HCT116 (cell line): ENCODE results near the gene SRCIN1. TPM values are rescaled to one million over a fixed set of nuclear protein-coding genes. Genes with fewer than 3 reads are reported as not detected.

Experiments used
- ATAC-seq: fragments of 200-7000 bp; cut with Tn5 transposase; 2 replicates; pipeline ENCODE4 v1.9.1; 2020; ENCODE audit warnings: mild to moderate bottlenecking, moderate library complexity
- BruUV-seq: library from RNA; stranded (reverse); fragments of 400-500 nt; replicated peaks from 2 replicates; lab custom pipeline; 2021; lab: Mats Ljungman, UMichigan
- CTCF ChIA-PET: fragments of 300-600 bp; sonication (Branson Sonifier 250); formaldehyde crosslinking; loops from one replicate; lab custom pipeline; 2021; ENCODE audit warnings: antibody characterized with exemption; lab: Charles Lee
- POLR2A ChIA-PET: fragments of 300-600, 350-600 bp; sonication (Branson Sonifier 250); formaldehyde crosslinking; loops from one replicate; lab custom pipeline; 2021; ENCODE audit warnings: antibody characterized with exemption; lab: Charles Lee
- RAD21 ChIA-PET, 2 experiments: fragments of 300-600 bp; sonication (Branson Sonifier 250); formaldehyde crosslinking; loops; one replicate each; lab custom pipeline; 2023; ENCODE audit warnings: low total read pairs in 2 of 2; ENCODE audit not compliant: uncharacterized antibody in 2 of 2, unreplicated experiment in 2 of 2, low non-redundant PET in 1 of 2; lab: Charles Lee
- DNase-seq: peaks from one replicate; pipeline ENCODE4 v3.0.0-alpha.2; 2010; ENCODE audit warnings: low read depth, low spot score
- H2AFZ ChIP-seq: fragments of 200-600 bp; shearing (Covaris generic), sonication (generic); 2 replicates; pipeline ENCODE4 v1.6.1; 2017; ENCODE audit warnings: low read depth, mixed run types, mixed read lengths, antibody characterized with exemption, low read length; ENCODE audit not compliant: poor library complexity, severe bottlenecking
- H3K27ac ChIP-seq: 2 replicates; pipeline ENCODE4 v1.5.1; 2012; ENCODE audit warnings: low read depth, low read length
- H3K27me3 ChIP-seq: fragments of 200-600 bp; sonication (generic); 2 replicates; pipeline ENCODE4 v1.6.1; 2016; ENCODE audit warnings: mixed run types, low read length, mixed read lengths; ENCODE audit not compliant: insufficient read depth
- H3K36me3 ChIP-seq, 2 experiments: fragments of 200-500 bp in 1 of 2; fragments of 200-600 bp in 1 of 2; sonication (Bioruptor generic) in 1 of 2; sonication (generic) in 1 of 2; 2 replicates each; pipeline versions ENCODE4 v1.5.1 to v1.6.1; 2014 to 2016; ENCODE audit warnings: low read length in 2 of 2, inconsistent platforms in 1 of 2, mixed read lengths in 1 of 2, mixed run types in 1 of 2; ENCODE audit not compliant: insufficient read depth in 2 of 2, control insufficient read depth in 1 of 2
- H3K4me1 ChIP-seq, 2 experiments: fragments of 200-600 bp in 1 of 2; sonication (generic) in 1 of 2; 2 replicates each; pipeline versions ENCODE4 v1.5.1 to v1.6.1; 2012 to 2017; ENCODE audit warnings: low read length in 2 of 2, inconsistent platforms in 1 of 2, mild to moderate bottlenecking in 1 of 2, mixed read lengths in 1 of 2, mixed run types in 1 of 2, moderate library complexity in 1 of 2; ENCODE audit not compliant: insufficient read depth in 2 of 2, control insufficient read depth in 1 of 2
- H3K4me2 ChIP-seq: fragments of 200-600 bp; sonication (generic); 2 replicates; pipeline ENCODE4 v1.6.1; 2017; ENCODE audit warnings: mixed run types, low read length, mixed read lengths
- H3K4me3 ChIP-seq, 2 experiments: fragments of 200-600 bp in 1 of 2; sonication (generic) in 1 of 2; replicated peaks in 1 of 2; 2 replicates each; pipeline ENCODE4 v1.5.1; 2011 to 2016; ENCODE audit warnings: low read length in 2 of 2, control low read depth in 1 of 2, low read depth in 1 of 2, mild to moderate bottlenecking in 1 of 2, mixed read lengths in 1 of 2, mixed run types in 1 of 2
- H3K79me2 ChIP-seq: fragments of 200-600 bp; sonication (generic); 2 replicates; pipeline ENCODE4 v1.6.1; 2017; ENCODE audit warnings: mild to moderate bottlenecking, mixed run types, low read length, moderate library complexity, mixed read lengths; ENCODE audit not compliant: insufficient read depth
- H3K9ac ChIP-seq: fragments of 200-600 bp; sonication (generic); 2 replicates; pipeline ENCODE4 v1.6.1; 2016; ENCODE audit warnings: low read length, mixed read lengths
- H3K9me2 ChIP-seq: fragments of 200-600 bp; sonication (generic), shearing (Covaris generic); 2 replicates; pipeline ENCODE4 v1.6.1; 2017; ENCODE audit warnings: mixed run types, mild to moderate bottlenecking, moderate library complexity; ENCODE audit not compliant: insufficient read depth
- H3K9me3 ChIP-seq, 2 experiments: fragments of 200-500 bp in 1 of 2; fragments of 200-600 bp in 1 of 2; sonication (Bioruptor generic) in 1 of 2; sonication (generic) in 1 of 2; 2 replicates each; pipeline ENCODE4 v1.6.1; 2014 to 2017; ENCODE audit warnings: low read length in 2 of 2, mixed read lengths in 2 of 2, inconsistent platforms in 1 of 2, low read depth in 1 of 2, mild to moderate bottlenecking in 1 of 2, mixed run types in 1 of 2, moderate library complexity in 1 of 2; ENCODE audit not compliant: control insufficient read depth in 1 of 2, insufficient read depth in 1 of 2
- H4K20me1 ChIP-seq: fragments of 200-600 bp; sonication (generic), shearing (Covaris generic); 2 replicates; pipeline ENCODE4 v1.6.1; 2017; ENCODE audit warnings: mixed run types, mild to moderate bottlenecking, moderate library complexity; ENCODE audit not compliant: insufficient read depth
- CBX3 ChIP-seq: IDR thresholded peaks from 2 replicates; pipeline ENCODE4 v1.6.1; 2012; ENCODE audit warnings: low read depth
- CTCF ChIP-seq, 3 experiments: fragments of 200-600 bp in 1 of 3; sonication (generic) in 1 of 3; IDR thresholded peaks in 2 of 3; conservative IDR thresholded peaks in 1 of 3; 2 replicates each; pipeline ENCODE4 v1.5.1; 2012 to 2017; ENCODE audit warnings: low read depth in 2 of 3, low read length in 2 of 3, antibody characterized with exemption in 1 of 3, borderline replicate concordance in 1 of 3, control low read depth in 1 of 3, mild to moderate bottlenecking in 1 of 3, mixed read lengths in 1 of 3, mixed run types in 1 of 3, moderate library complexity in 1 of 3; ENCODE audit not compliant: insufficient read depth in 1 of 3
- EGR1 ChIP-seq: IDR thresholded peaks from 2 replicates; pipeline ENCODE4 v1.6.1; 2012; ENCODE audit warnings: low read depth
- ELF1 ChIP-seq: IDR thresholded peaks from 2 replicates; pipeline ENCODE4 v1.6.1; 2012; ENCODE audit warnings: low read depth, borderline replicate concordance
- EZH2 ChIP-seq: fragments of 200-600 bp; sonication (generic); IDR thresholded peaks from 2 replicates; pipeline ENCODE4 v1.6.1; 2017; ENCODE audit warnings: antibody characterized with exemption, mixed run types
- EZH2phosphoT487 ChIP-seq: fragments of 200-600 bp; IDR thresholded peaks from 2 replicates; pipeline ENCODE4 v1.6.1; 2018; ENCODE audit warnings: antibody characterized with exemption, borderline replicate concordance
- FOSL1 ChIP-seq: IDR thresholded peaks from 2 replicates; pipeline ENCODE4 v1.6.1; 2012; ENCODE audit warnings: low read depth
- JUND ChIP-seq: IDR thresholded peaks from 2 replicates; pipeline ENCODE4 v1.6.1; 2012
- POLR2A ChIP-seq: IDR thresholded peaks from 2 replicates; pipeline ENCODE4 v1.7.0; 2011; ENCODE audit warnings: borderline replicate concordance; ENCODE audit not compliant: insufficient read depth, insufficient read length; ENCODE audit errors: extremely low read depth
- REST ChIP-seq: IDR thresholded peaks from 2 replicates; pipeline ENCODE4 v1.6.1; 2012; ENCODE audit warnings: low read depth
- SIN3A ChIP-seq: IDR thresholded peaks from 2 replicates; pipeline ENCODE4 v1.6.1; 2012; ENCODE audit warnings: low read depth
- SP1 ChIP-seq: IDR thresholded peaks from 2 replicates; pipeline ENCODE4 v1.6.1; 2012; ENCODE audit warnings: low read depth
- SRF ChIP-seq: IDR thresholded peaks from 2 replicates; pipeline ENCODE4 v1.6.1; 2012; ENCODE audit warnings: low read depth
- TCF7L2 ChIP-seq: IDR thresholded peaks from 2 replicates; pipeline ENCODE4 v1.7.0; 2011; ENCODE audit warnings: borderline replicate concordance, inconsistent platforms; ENCODE audit not compliant: insufficient read depth, insufficient read length; ENCODE audit errors: extremely low read depth
- ZFX ChIP-seq: fragments of 450-650 bp; IDR thresholded peaks from 2 replicates; pipeline ENCODE4 v1.6.1; 2017
- intact Hi-C: fragments of 100-400 bp; cut with micrococcal nuclease; formaldehyde crosslinking; loops from 2 replicates; pipeline ENCODE4 v1.10.0; 2022
- total RNA-seq: library from RNA; stranded (reverse); gene quantifications from one replicate; pipeline ENCODE4 v1.2.1, GENCODE V29; 2021; ENCODE audit not compliant: unreplicated experiment

Gene SRCIN1
- total RNA-seq, 1 experiment from 2014 or later, result 10.5 TPM

DNA sequence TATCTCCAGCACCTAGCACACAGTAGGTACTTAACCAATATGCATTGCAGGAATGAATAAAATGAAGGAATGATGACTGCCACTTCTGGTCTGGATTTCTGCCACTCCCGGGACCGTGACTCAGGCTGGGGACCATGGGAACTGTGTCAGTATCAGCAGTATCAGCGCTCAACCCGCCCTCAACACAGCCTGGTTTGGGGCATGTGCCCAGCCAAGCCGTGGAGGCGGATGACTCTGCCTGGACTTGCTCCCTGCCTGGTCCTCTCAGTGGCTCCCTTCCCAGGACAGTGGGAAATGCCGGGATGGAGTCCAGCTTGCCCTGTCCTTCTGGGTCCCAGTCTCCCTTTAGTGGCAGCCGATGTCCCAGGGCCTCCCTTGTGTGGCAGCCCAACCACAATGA, 55.1 kb downstream of the SRCIN1 start:
- Histone ChIP-seq H3K9me3 (no peaks in the 10 kb centered on the region), H3K9me2 (no peaks in the 10 kb centered on the region), H4K20me1 (no peaks in the 10 kb centered on the region), H2AFZ (no peak overlapping the region), H3K79me2 (no peaks in the 10 kb centered on the region), H3K4me3 (no peak overlapping the region), H3K27me3 (no peaks in the 10 kb centered on the region), H3K9ac (no peak overlapping the region), H3K4me1 (peaks cover 0 to 13% of the 10 kb centered on the region in 2 experiments; a peak in 1 of 4 replicates), H3K4me2 (no peak overlapping the region), H3K36me3 (no peaks in the 10 kb centered on the region)
- ChIA-PET POLR2A (no interaction called here), RAD21 (no interaction called here)
- intact Hi-C loops, result no loop called here
- BruUV-seq, result no TSS peak
- no peak for TF ChIP-seq SRF
- no peak for TF ChIP-seq REST
- TF ChIP-seq JUND, result no peak
- TF ChIP-seq EZH2, result no peak
- TF ChIP-seq SP1, result no peak
- TF ChIP-seq, all 23 proteins: peak for 0
- CTCF ChIA-PET, result interaction anchor here (1.2 kb wide), 1 partner anchor 13 kb away, joined by 4 read pairs; no protein-coding TSS in a partner anchor
- no peak for ATAC-seq
- no peak overlapping the region for H3K27ac ChIP-seq
- DNase-seq, result no peak

DNA sequence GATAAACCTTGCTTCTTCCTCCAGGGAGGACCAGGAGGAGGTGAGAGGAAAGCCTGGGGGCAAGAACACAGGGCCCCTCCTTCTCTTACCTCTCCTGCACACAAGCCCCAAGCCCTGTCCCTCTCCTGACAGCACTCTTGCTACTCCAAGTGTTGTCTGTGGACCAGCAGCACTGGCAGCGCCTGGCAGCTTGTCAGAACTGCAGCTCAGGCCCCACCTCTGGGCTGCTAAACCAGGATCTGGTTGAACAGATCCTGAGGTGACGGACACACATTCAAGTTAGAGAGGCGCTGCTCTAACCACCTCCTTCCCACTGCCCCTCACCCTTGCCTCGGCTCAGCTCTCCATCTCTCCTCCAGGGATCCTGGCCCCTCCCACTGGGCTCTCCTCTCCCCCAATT, 56.5 kb downstream of the SRCIN1 start:
- H3K9me3 ChIP-seq, result no peaks in the 10 kb centered on the region
- no peak overlapping the region for H3K9ac ChIP-seq
- DNase-seq, result no peak
- H3K36me3 ChIP-seq, result no peaks in the 10 kb centered on the region
- POLR2A ChIA-PET, result no interaction called here
- H3K4me2 ChIP-seq, result no peak overlapping the region
- H3K27me3 ChIP-seq, result no peaks in the 10 kb centered on the region
- H3K4me3 ChIP-seq, result no peak overlapping the region
- H3K79me2 ChIP-seq, result no peaks in the 10 kb centered on the region
- CTCF ChIA-PET, result interaction anchor here (2.1 kb wide), 1 partner anchor 9 kb away, joined by 7 read pairs; no protein-coding TSS in a partner anchor
- RAD21 ChIA-PET, result no interaction called here
- H3K4me1 ChIP-seq, result peaks cover 0 to 5% of the 10 kb centered on the region in 2 experiments; a peak in 1 of 4 replicates
- H3K27ac ChIP-seq, result no peak overlapping the region
- no peak for ATAC-seq
- intact Hi-C loops, result no loop called here
- BruUV-seq, result no TSS peak
- H4K20me1 ChIP-seq, result no peaks in the 10 kb centered on the region
- H2AFZ ChIP-seq, result no peak overlapping the region
- H3K9me2 ChIP-seq, result no peaks in the 10 kb centered on the region
- TF ChIP-seq EZH2phosphoT487, result no peak
- TF ChIP-seq JUND, result no peak
- no peak for TF ChIP-seq ELF1
- no peak for TF ChIP-seq SP1
- TF ChIP-seq CBX3, result no peak
- no peak for TF ChIP-seq EGR1
- TF ChIP-seq ZFX, result no peak
- no peak for TF ChIP-seq TCF7L2
- no peak for TF ChIP-seq SIN3A
- TF ChIP-seq FOSL1, result no peak
- TF ChIP-seq POLR2A, result no peak
- no peak for TF ChIP-seq CTCF (IDR thresholded peaks at IDR 0.05 in 2 of 3, conservative IDR thresholded peaks at IDR 0.05 in 1 of 3; ENCODE audit: borderline replicate concordance in 1 of 3, insufficient read depth in 1 of 3, low read depth in 2 of 3, low read length in 2 of 3)
